SH-SY5Y (cell line): ENCODE results near the gene EIF3J.

ENCODE experiments used
- GATA2 ChIP-seq: IDR thresholded peaks from 2 replicates; pipeline ENCODE4 v1.6.1; 2011; ENCODE audit warnings: mild to moderate bottlenecking, low read depth, low read length
- GATA3 ChIP-seq: IDR thresholded peaks from 2 replicates; pipeline ENCODE4 v1.6.1; 2011; ENCODE audit warnings: low read depth, mild to moderate bottlenecking, low read length, moderate library complexity

EIF3J gene

DNA sequence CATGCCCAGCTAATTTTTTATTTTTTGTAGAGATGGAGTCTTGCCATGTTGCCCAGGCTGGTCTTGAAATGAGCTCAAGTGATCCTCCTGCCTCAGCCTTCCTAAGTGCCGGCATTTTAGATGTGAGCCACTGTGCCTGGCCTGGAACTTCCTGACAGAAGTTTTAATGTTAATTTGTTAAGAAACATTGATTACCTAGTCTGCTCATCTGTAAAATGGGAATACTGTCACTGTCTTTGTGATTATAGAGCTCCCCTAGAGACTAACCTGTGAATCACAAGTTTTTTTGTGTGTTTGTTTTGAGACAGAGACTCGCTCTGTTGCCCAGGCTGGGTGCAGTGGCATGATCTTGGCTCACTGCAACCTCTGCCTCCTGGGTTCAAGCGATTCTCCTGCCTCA is 4.3 kb upstream of the EIF3J start:
- TF ChIP-seq GATA2: no peak
- TF ChIP-seq GATA3: no peak

DNA sequence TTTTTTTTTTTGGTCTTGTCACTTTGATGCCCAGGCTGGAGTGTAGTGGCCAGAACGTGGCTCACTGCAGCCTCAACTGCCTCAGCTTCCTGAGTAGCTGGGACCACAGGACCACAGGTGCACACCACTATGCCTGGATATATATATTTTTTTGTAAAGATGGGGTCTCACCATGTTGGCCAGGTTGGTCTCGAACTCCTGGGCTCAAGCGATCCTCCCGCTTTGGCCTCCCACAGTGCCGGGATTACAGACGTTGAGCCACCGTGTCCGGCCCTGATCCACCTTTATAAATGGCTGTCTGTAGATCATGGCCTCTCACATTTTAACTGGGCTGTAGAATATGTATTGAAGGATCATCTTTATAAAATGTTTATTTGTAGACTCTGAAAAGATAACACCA is 1.9 kb upstream of the EIF3J start:
- TF ChIP-seq GATA2 (no peak), GATA3 (no peak)

- TF ChIP-seq GATA3: no peak
- TF ChIP-seq GATA2: no peak
These were observed 1.2 kb upstream of the EIF3J start for GRCh38 chr15:44535523-44536301.

DNA sequence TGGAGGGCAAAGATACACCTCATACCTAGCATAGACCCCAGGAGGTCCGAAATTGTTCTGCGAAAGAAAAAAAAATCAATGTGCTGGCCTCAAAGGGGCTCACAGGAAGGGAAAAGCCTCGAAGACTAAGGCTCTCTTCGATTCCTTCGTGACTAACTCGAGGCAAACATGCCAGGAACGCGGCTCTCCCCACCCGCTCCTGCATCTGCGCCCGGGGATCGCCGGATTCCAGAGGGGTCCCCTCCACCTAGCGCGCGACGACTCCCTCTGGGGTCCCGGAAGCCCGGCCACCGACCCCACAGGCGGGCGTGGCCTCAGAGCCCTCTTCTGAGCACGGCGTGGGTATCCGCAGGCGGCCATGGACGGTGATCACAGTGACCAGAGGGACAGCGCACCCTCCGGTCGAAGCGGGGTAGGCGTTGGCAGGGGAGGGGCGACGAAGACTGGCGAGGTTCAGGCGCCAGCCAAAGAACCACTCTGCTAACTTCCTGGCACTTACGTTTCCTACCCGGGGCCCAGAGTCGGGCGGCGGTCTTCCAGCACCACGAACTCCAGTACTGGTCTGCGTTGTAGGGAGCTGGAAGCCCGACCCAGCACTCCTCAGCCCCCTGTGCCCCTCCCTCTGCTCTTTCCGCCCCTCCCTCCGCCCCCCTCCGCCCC is 515 bp upstream of the EIF3J start:
- TF ChIP-seq GATA3: no peak
- TF ChIP-seq GATA2: no peak

- TF ChIP-seq GATA2: no peak
These were observed 841 bp downstream of the EIF3J start for GRCh38 chr15:44537735-44538240.

DNA sequence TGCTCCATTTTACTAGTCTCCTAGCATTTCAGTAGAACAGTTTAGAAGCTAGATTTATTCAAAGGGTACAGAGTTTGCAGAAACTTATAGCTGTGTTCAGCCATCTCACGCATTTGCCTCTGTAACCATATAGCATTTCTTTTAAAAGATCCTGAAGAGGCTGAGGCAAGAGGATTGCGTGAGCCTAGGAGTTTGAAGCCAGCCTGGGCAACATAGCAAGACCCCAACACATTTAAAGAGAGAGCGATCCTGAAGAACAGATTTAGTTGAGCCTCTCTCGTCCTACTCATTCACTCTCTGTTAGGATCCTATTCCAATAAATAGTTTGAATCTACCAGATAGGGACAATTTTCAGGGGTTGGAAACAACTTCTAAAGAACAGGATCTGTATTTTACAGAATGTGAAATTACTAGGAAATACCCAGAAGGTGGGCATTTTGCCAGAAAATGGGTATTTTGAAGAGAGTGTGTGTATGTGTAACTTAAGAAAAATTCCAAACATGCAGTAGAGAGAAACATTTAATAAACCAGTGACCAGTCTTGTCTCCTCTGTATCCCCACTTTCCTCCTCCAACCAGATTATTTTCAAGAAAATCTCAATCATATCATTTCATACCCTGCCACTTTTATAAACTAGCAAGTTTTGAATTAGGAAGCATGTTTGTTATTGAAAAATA is 4.5 kb downstream of the EIF3J start:
- TF ChIP-seq GATA3: no peak
- no peak for TF ChIP-seq GATA2

- TF ChIP-seq GATA2: no peak
- no peak for TF ChIP-seq GATA3
These were observed 5.6 kb downstream of the EIF3J start for GRCh38 chr15:44542596-44542995.

GRCh38 chr15:44545913-44546802 is 9.2 kb downstream of the EIF3J start:
- TF ChIP-seq GATA3 (no peak), GATA2 (no peak)

DNA sequence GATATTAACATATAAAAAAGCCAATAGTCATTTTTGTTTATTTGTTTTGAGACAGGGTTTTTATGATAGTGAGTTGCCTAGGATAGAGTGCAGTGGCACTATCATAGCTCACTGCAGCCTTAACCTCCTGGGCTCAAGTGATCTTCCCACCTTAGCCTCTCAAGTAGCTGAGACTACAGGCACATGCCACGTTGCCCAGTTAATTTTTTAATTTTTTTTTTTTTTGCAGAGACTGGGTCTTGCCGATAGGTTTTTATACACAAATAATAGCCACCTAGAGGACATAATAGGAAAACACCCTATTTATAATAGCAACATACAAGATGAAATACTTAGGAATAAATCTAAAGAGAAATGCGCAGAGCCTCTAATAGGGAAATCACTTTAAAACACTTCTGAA is 13.3 kb downstream of the EIF3J start:
- TF ChIP-seq GATA3 (no peak), GATA2 (no peak)

- TF ChIP-seq GATA3 (no peak), GATA2 (no peak)
These were observed 13.8 kb downstream of the EIF3J start for GRCh38 chr15:44550734-44551133.

GRCh38 chr15:44554934-44555723 is 18.2 kb downstream of the EIF3J start:
- peak; percentile 71; the same call in 1 of the 2 replicates for TF ChIP-seq GATA2
- peak; percentile 74 for TF ChIP-seq GATA3

DNA sequence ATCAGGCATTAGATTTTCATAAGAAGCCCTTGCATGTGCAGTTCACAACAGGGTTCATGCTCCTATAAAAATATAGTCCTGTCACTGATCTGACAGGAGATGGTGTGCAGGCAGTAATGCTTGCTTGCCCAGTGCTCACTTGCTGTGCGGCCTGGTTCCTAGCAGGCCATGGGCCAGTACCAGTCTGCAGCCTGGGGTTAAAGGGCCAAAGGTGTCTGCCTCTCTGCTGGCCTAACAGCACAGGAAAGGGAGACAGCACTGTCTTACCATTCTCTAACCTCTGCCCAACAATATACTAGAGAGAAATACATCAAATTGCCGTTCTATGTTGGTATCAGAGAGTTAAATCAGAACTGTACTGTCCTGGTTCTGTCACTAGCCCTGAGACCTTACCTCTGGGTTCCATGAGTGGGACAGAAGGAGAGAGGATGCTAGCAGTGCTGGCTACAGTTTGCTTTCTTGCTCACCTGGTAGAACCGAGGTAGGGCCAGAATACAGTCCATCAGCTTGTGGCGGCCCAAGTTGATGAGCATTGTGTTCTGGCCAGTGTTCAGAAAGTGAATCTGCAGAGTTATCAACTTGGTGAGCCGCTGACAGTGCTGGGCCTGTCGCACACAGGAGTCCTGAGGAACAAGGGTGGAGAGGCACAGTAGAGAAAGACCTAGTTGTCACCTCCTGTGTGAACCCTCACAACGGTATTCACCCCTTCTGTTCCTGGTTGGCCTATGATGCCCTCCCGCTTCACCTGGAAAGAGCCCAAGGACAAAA is 28.6 kb downstream of the EIF3J start:
- no peak for TF ChIP-seq GATA3
- TF ChIP-seq GATA2: no peak
